Sigmoid colon (tissue), 7 donors: Measurements from ENCODE around the gene SYNE3. TPM values are rescaled to one million over a fixed set of nuclear protein-coding genes. Genes with fewer than 3 reads are reported as not detected.

Source experiments
- DNase-seq: peaks from one replicate; pipeline ENCODE4 v3.0.0-alpha.2; 2019
- H3K27ac ChIP-seq, 4 donors: fragments of 200-600 bp; sonication (generic); one replicate each; pipeline ENCODE4 v1.5.1; 2016 to 2019; ENCODE audit warnings: mild to moderate bottlenecking in 1 of 4
- H3K27me3 ChIP-seq, 3 donors: fragments of 200-600 bp; sonication (generic); one replicate each; pipeline ENCODE4 v1.5.1; 2019; ENCODE audit warnings: mild to moderate bottlenecking in 1 of 3
- H3K36me3 ChIP-seq, 4 donors: fragments of 200-600 bp; sonication (generic); one replicate each; pipeline ENCODE4 v1.5.1; 2016 to 2019
- H3K4me1 ChIP-seq, 4 donors: fragments of 200-600 bp; sonication (generic); one replicate each; pipeline ENCODE4 v1.5.1; 2017 to 2019
- H3K4me3 ChIP-seq, 4 donors: fragments of 200-600 bp; sonication (generic); one replicate each; pipeline ENCODE4 v1.5.1; 2017 to 2019; ENCODE audit warnings: mild to moderate bottlenecking in 2 of 4, moderate library complexity in 1 of 4
- H3K9me3 ChIP-seq, 4 donors: fragments of 200-600 bp in 3 of 4; sonication (generic) in 3 of 4; one replicate each; pipeline versions ENCODE4 v1.5.1 to v1.6.1; 2013 to 2019
- EP300 ChIP-seq, 4 donors: sonication (generic); formaldehyde crosslinking; IDR thresholded peaks; one replicate each; pipeline ENCODE4 v1.6.1; 2017; ENCODE audit warnings: antibody characterized with exemption in 4 of 4
- POLR2A ChIP-seq, 2 donors: fragments of 450-650 bp; IDR thresholded peaks; one replicate each; pipeline ENCODE4 v1.6.1; 2016; ENCODE audit warnings: antibody characterized with exemption in 2 of 2, mild to moderate bottlenecking in 2 of 2, moderate library complexity in 2 of 2
- POLR2AphosphoS5 ChIP-seq, 4 donors: sonication (generic); formaldehyde crosslinking; IDR thresholded peaks; one replicate each; pipeline ENCODE4 v1.6.1; 2017; ENCODE audit warnings: antibody characterized with exemption in 4 of 4
- WGBS, 2 donors: extraction: QIAGEN DNeasy Blood & Tissue Kit; methylation state at CpG; one replicate each; pipeline ENCODE4 v1.1.7; 2013; 5-methylcytosine and 5-hydroxymethylcytosine counted together
- intact Hi-C: fragments of 100-400 bp; cut with DNase I; formaldehyde crosslinking; loops from one replicate; pipeline ENCODE4 v1.15.1; 2023
- polyA plus RNA-seq, 3 donors: library from polyadenylated mRNA; stranded (reverse); fragments of 200-250 nt; gene quantifications; one replicate each; pipeline ENCODE4 v1.2.3, GENCODE V29; 2013
- total RNA-seq, 4 donors: library from RNA; depleted of rRNA; stranded (reverse); fragments of >200 nt; gene quantifications; one replicate each; pipeline ENCODE4 v1.1.0, GENCODE V29; 2016
- TF ChIP-seq, protein P1 (sequence below), 4 experiments: fragments of 450-650 bp in 3 of 4; fragments of 200-600 bp in 1 of 4; IDR thresholded peaks; one replicate each; pipeline ENCODE4 v1.5.1; 2016 to 2019; ENCODE audit warnings: antibody characterized with exemption in 4 of 4, mild to moderate bottlenecking in 3 of 4, moderate library complexity in 2 of 4
- donor health status: healthy with polysubstance abuse.
- donor health status: Bipolar disorder and iron deficiency.
- donor health status: healthy.

The SYNE3 gene
- total and polyA plus RNA-seq, 7 donors, result 0.69 to 11.8 (median 6.3) TPM

DNA sequence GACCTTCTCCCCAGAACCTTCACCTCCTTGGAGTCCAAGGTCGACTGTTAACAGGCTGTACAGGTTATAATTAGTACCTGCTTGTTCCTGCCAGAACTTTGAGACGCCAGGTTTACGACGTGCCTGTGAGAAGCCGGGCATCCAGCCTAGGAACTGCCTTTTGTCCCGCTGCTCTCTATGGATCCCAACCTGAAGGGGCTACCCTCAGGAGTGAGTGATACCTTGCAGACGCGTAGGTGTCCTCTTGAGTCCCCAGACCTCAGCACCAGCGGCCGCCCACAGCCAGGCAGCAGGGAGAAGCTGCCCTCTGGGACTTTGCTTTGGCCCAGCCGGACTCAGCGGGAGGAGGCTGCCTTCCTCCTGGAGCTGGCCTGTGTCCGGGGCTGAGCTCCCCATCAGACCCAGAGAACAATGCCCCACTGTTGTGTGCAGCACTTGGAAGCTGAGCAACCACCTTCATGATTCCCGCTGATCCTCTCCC lies 16.2 kb downstream of the SYNE3 start:
- no peaks in the 10 kb centered on the region for H3K36me3 ChIP-seq
- TF ChIP-seq POLR2AphosphoS5 (IDR thresholded peaks at IDR 0.05) (no peak), POLR2A (IDR thresholded peaks at IDR 0.05) (no peak), EP300 (IDR thresholded peaks at IDR 0.05) (no peak)
- TF ChIP-seq, protein P1, sequence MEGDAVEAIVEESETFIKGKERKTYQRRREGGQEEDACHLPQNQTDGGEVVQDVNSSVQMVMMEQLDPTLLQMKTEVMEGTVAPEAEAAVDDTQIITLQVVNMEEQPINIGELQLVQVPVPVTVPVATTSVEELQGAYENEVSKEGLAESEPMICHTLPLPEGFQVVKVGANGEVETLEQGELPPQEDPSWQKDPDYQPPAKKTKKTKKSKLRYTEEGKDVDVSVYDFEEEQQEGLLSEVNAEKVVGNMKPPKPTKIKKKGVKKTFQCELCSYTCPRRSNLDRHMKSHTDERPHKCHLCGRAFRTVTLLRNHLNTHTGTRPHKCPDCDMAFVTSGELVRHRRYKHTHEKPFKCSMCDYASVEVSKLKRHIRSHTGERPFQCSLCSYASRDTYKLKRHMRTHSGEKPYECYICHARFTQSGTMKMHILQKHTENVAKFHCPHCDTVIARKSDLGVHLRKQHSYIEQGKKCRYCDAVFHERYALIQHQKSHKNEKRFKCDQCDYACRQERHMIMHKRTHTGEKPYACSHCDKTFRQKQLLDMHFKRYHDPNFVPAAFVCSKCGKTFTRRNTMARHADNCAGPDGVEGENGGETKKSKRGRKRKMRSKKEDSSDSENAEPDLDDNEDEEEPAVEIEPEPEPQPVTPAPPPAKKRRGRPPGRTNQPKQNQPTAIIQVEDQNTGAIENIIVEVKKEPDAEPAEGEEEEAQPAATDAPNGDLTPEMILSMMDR (IDR thresholded peaks at IDR 0.05), result no peak
- intact Hi-C loops, result no loop called here
- H3K4me1 ChIP-seq, result peaks cover 0 to 50% (median 44%) of the 10 kb centered on the region in 4 donors
- DNase-seq, result no peak
- H3K4me3 ChIP-seq, result no peak overlapping the region
- H3K27me3 ChIP-seq, result no peaks in the 10 kb centered on the region
- no peaks in the 10 kb centered on the region for H3K9me3 ChIP-seq
- H3K27ac ChIP-seq, result peak overlapping the region in 3 of 4 donors; percentile 2 to 48 (median 18)
- 35 to 77% methylated on average over 14 of the region's 14 CpGs for WGBS, 2 donors

DNA sequence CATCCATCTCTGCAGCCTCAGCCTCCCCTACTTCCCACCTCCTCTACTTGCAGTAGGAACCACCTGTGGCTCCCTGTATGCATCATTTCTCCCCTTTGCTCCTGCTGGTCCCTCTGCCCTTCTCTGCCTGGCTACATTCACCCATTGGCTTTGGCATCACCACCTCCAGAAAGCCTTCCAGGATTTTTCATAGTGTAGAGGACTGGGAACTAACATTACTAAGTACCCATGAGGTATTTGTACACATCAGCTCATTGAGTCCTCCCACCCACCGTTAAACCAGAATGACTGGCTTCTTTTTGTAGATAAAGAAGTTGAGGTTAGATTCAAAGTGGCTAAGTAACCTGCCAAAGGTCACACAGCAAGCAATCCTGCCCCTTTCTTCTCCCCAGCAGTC lies 17.1 kb downstream of the SYNE3 start:
- TF ChIP-seq POLR2AphosphoS5 (IDR thresholded peaks at IDR 0.05) (no peak), EP300 (IDR thresholded peaks at IDR 0.05) (no peak), POLR2A (IDR thresholded peaks at IDR 0.05) (no peak)
- TF ChIP-seq, protein P1 (IDR thresholded peaks at IDR 0.05), result no peak
- intact Hi-C loops, result no loop called here
- DNase-seq, result no peak
- H3K4me3 ChIP-seq, result no peak overlapping the region
- no peaks in the 10 kb centered on the region for H3K9me3 ChIP-seq
- H3K27me3 ChIP-seq, result no peaks in the 10 kb centered on the region
- H3K27ac ChIP-seq, result peak overlapping the region in 1 of 4 donors; percentile 18
- WGBS, 2 donors, result 20 to 22% methylated on average over 1 of the region's 1 CpG
- H3K4me1 ChIP-seq, result peaks cover 0 to 46% (median 42%) of the 10 kb centered on the region in 4 donors
- H3K36me3 ChIP-seq, result no peaks in the 10 kb centered on the region

DNA sequence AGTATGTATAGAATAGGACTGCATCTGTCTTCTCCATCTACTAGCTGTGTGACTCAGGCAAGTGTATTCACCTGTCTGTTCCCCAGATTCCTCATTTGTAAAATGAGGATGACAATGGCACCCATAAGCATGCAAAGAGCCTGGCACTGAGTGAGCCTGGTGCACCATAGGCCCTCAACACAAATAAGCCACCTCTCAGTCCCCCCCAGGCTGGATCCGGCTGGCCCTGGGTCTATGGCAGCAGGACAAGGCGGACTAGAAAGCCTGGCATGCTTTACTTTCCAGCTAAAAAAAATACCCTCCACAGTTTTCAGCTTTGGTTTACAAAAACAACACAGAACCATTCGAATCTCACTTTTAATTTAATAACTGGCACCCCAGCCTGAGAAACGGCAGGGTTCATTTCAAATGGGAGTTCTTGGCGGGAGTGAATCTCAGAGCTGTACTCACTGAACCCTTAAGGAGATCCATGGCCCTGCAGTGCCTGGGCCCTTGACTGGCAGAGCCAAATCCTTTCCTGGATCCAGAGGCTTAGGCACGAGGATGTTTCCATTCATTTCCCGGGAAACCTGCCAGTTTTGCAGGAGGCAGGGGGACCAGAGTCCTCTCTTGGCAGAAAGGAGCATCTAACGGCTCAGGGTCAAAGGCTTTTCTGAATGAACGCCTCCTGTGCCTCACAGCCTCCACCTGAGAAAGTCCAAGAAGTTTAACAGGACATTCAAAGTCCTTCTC lies 17.7 kb downstream of the SYNE3 start:
- intact Hi-C loops, result no loop called here
- H3K4me3 ChIP-seq, result no peak overlapping the region
- WGBS, 2 donors, result 47 to 72% methylated on average over 9 of the region's 9 CpGs
- no peaks in the 10 kb centered on the region for H3K27me3 ChIP-seq
- no peak for DNase-seq
- peaks cover 0 to 45% (median 41%) of the 10 kb centered on the region in 4 donors for H3K4me1 ChIP-seq
- no peaks in the 10 kb centered on the region for H3K36me3 ChIP-seq
- no peak overlapping the region for H3K27ac ChIP-seq
- TF ChIP-seq EP300 (IDR thresholded peaks at IDR 0.05), result no peak
- TF ChIP-seq POLR2A (IDR thresholded peaks at IDR 0.05), result no peak
- TF ChIP-seq POLR2AphosphoS5 (IDR thresholded peaks at IDR 0.05), result no peak
- TF ChIP-seq, protein P1 (IDR thresholded peaks at IDR 0.05), result no peak
- no peaks in the 10 kb centered on the region for H3K9me3 ChIP-seq

DNA sequence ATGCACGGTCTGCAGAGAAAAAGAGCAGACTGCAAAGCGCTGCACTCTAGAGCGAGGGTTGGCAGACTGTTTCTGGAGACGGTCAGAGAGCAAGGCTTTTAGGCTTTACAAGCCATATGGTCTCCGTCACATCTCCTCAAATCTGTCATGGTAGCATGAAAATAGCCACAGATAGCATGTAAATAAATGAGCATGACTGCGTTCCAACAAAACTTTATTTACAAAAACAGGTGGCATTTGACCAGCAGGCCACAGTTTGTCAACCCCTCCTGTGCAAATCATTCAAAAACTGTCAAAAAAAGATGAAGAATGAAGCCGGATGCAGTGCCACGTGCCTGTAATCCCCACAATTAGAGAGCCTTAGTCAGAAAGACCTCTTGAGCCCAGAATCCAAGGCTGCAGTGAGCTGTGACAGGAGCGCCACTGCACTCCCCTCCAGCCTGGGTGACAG lies 18.9 kb downstream of the SYNE3 start:
- WGBS, 2 donors, result 76 to 85% methylated on average over 9 of the region's 9 CpGs
- TF ChIP-seq POLR2AphosphoS5 (IDR thresholded peaks at IDR 0.05) (peak; percentile 17 to 80 (median 44)), EP300 (IDR thresholded peaks at IDR 0.05) (no peak)
- Histone ChIP-seq H3K36me3 (no peaks in the 10 kb centered on the region), H3K27me3 (no peaks in the 10 kb centered on the region), H3K4me3 (no peak overlapping the region), H3K9me3 (no peaks in the 10 kb centered on the region), H3K4me1 (peaks cover 0 to 45% (median 41%) of the 10 kb centered on the region in 4 donors), H3K27ac (peak overlapping the region in 2 of 4 donors; percentile 31 to 46)
- intact Hi-C loops, result no loop called here
- DNase-seq, result no peak

DNA sequence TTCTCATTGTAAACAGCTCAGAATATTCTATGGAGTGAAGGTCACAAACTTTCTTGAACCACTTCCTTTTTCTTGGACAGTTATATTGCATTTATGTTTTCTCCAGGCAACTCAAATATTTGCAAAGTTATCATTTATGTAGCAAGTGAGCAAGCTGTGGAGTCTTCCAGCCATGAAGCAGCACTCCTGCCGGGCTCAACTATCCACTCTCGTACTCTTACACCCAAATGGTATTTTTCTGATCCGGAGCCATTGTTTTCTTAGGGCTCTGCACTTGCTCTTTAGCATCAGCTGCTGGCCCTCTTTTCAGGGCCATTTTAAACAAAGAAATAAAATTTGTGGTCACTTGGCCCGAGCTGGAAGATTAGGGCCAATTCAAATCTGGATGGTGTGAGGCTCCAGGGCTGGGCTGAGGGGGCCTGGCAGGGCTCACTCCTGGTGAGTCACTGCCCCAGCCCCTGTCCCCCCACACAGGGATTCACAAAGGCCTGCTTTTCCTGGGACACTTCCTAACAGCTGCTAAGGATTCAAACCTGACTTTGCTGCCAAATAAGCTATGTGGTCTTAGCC lies 19.7 kb downstream of the SYNE3 start:
- no peaks in the 10 kb centered on the region for H3K36me3 ChIP-seq
- TF ChIP-seq, protein P1 (IDR thresholded peaks at IDR 0.05), result no peak
- peak in 2 of 4 donors; percentile 7 to 19 for TF ChIP-seq POLR2AphosphoS5 (IDR thresholded peaks at IDR 0.05)
- intact Hi-C loops, result no loop called here
- 7 to 43% methylated on average over 4 of the region's 4 CpGs for WGBS, 2 donors
- peak overlapping the region; percentile 5 to 46 (median 37) for H3K27ac ChIP-seq
- DNase-seq, result no peak
- no peak overlapping the region for H3K4me3 ChIP-seq
- no peaks in the 10 kb centered on the region for H3K27me3 ChIP-seq
- peaks cover 0 to 44% (median 41%) of the 10 kb centered on the region in 4 donors for H3K4me1 ChIP-seq
- H3K9me3 ChIP-seq, result no peaks in the 10 kb centered on the region
